RWPE2 (cell line): ENCODE results near the gene SCAF11.
A peak's percentile ranks its signal among the peaks of the same experiment; 100 is the strongest.

Experiments
- ATAC-seq: fragments of 200-7000 bp; cut with Tn5 transposase; 3 replicates; pipeline ENCODE4 v1.9.1; 2021; ENCODE audit warnings: low read depth
- DNase-seq: peaks from one replicate; pipeline ENCODE4 v3.0.0-alpha.2; 2020; ENCODE audit warnings: low spot score
- H3K27ac ChIP-seq: fragments of 450-650 bp; 2 replicates; pipeline ENCODE4 v1.5.1; 2017; ENCODE audit warnings: mild to moderate bottlenecking; ENCODE audit not compliant: poor library complexity, severe bottlenecking
- H3K27me3 ChIP-seq: fragments of 250-450 bp; sonication (Bioruptor Pico); 2 replicates; pipeline ENCODE4 v1.5.1; 2021; ENCODE audit warnings: mild to moderate bottlenecking, moderate library complexity; ENCODE audit not compliant: insufficient read depth, poor library complexity, severe bottlenecking
- H3K36me3 ChIP-seq: fragments of 250-450 bp; sonication (Bioruptor Pico); 2 replicates; pipeline ENCODE4 v1.5.1; 2020; ENCODE audit warnings: low read depth, mild to moderate bottlenecking, moderate library complexity
- H3K4me1 ChIP-seq: fragments of 250-450 bp; sonication (Bioruptor Pico); 2 replicates; pipeline ENCODE4 v1.5.1; 2021; ENCODE audit warnings: mild to moderate bottlenecking, moderate library complexity; ENCODE audit not compliant: insufficient read depth, poor library complexity, severe bottlenecking
- H3K4me3 ChIP-seq: fragments of 250-450 bp; sonication (Bioruptor Pico); 2 replicates; pipeline ENCODE4 v1.5.1; 2021; ENCODE audit warnings: mild to moderate bottlenecking, moderate library complexity; ENCODE audit not compliant: severe bottlenecking
- H3K9me3 ChIP-seq: fragments of 250-450 bp; sonication (Bioruptor Pico); 2 replicates; pipeline ENCODE4 v1.5.1; 2021; ENCODE audit warnings: mild to moderate bottlenecking, moderate library complexity; ENCODE audit not compliant: severe bottlenecking
- CTCF ChIP-seq: fragments of 450-650 bp; IDR thresholded peaks from one replicate; pipeline ENCODE4 v1.5.1; 2017; ENCODE audit warnings: mild to moderate bottlenecking, moderate library complexity; ENCODE audit not compliant: poor library complexity, severe bottlenecking

Gene SCAF11

GRCh38 chr12:45930369-45930768 is 60.0 kb downstream of the SCAF11 start:
- ATAC-seq (no peak), DNase-seq (no peak)
- H3K27me3 ChIP-seq: no peaks in the 10 kb centered on the region
- no peak overlapping the region for H3K4me3 ChIP-seq
- TF ChIP-seq CTCF: no peak
- no peaks in the 10 kb centered on the region for H3K9me3 ChIP-seq
- H3K27ac ChIP-seq: no peak overlapping the region
- H3K4me1 ChIP-seq: peaks cover 7% of the 10 kb centered on the region
- peaks cover 82% of the 10 kb centered on the region for H3K36me3 ChIP-seq

GRCh38 chr12:45928309-45928708 is 62.1 kb downstream of the SCAF11 start:
- no peak overlapping the region for H3K27ac ChIP-seq
- peaks cover 91% of the 10 kb centered on the region for H3K36me3 ChIP-seq
- H3K9me3 ChIP-seq: no peaks in the 10 kb centered on the region
- peak; percentile 71 for ATAC-seq
- peaks cover 7% of the 10 kb centered on the region for H3K4me1 ChIP-seq
- no peak for TF ChIP-seq CTCF
- no peak overlapping the region for H3K4me3 ChIP-seq
- H3K27me3 ChIP-seq: no peaks in the 10 kb centered on the region
- no peak for DNase-seq

- Histone ChIP-seq H3K4me1 (no peaks in the 10 kb centered on the region), H3K27ac (no peak overlapping the region), H3K4me3 (no peak overlapping the region), H3K27me3 (no peaks in the 10 kb centered on the region), H3K36me3 (peaks cover 52% of the 10 kb centered on the region), H3K9me3 (no peaks in the 10 kb centered on the region)
- TF ChIP-seq CTCF: no peak
- ATAC-seq (no peak), DNase-seq (no peak)
Measured at GRCh38 chr12:45918818-45919217, 71.6 kb downstream of the SCAF11 start.

- TF ChIP-seq CTCF: no peak
- H3K27me3 ChIP-seq: no peaks in the 10 kb centered on the region
- DNase-seq (no peak), ATAC-seq (no peak)
- H3K4me1 ChIP-seq: no peaks in the 10 kb centered on the region
- no peak overlapping the region for H3K4me3 ChIP-seq
- H3K27ac ChIP-seq: no peak overlapping the region
- H3K36me3 ChIP-seq: peaks cover 24% of the 10 kb centered on the region
- no peaks in the 10 kb centered on the region for H3K9me3 ChIP-seq
Measured at GRCh38 chr12:45915405-45915804, 75.0 kb downstream of the SCAF11 start.

- DNase-seq (no peak), ATAC-seq (peak; percentile 77)
- peaks cover 13% of the 10 kb centered on the region for H3K36me3 ChIP-seq
- H3K4me1 ChIP-seq: no peaks in the 10 kb centered on the region
- H3K27me3 ChIP-seq: no peaks in the 10 kb centered on the region
- no peak overlapping the region for H3K27ac ChIP-seq
- no peak overlapping the region for H3K4me3 ChIP-seq
- H3K9me3 ChIP-seq: no peaks in the 10 kb centered on the region
- TF ChIP-seq CTCF: no peak
Measured at GRCh38 chr12:45914090-45914489, 76.3 kb downstream of the SCAF11 start.
